HG03108 (cell line): ENCODE results near the gene STAT3.
"Not testable (repeated sequence)": the region's sequence is repeated elsewhere in the genome, so short reads cannot be mapped to it uniquely, and the experiment has no call there.

Experiments
- ATAC-seq: cut with Tn5 transposase; IDR thresholded peaks from one replicate; pipeline ENCODE4 v1.9.1; 2021; ENCODE audit warnings: moderate library complexity; ENCODE audit not compliant: unreplicated experiment

The STAT3 gene

DNA sequence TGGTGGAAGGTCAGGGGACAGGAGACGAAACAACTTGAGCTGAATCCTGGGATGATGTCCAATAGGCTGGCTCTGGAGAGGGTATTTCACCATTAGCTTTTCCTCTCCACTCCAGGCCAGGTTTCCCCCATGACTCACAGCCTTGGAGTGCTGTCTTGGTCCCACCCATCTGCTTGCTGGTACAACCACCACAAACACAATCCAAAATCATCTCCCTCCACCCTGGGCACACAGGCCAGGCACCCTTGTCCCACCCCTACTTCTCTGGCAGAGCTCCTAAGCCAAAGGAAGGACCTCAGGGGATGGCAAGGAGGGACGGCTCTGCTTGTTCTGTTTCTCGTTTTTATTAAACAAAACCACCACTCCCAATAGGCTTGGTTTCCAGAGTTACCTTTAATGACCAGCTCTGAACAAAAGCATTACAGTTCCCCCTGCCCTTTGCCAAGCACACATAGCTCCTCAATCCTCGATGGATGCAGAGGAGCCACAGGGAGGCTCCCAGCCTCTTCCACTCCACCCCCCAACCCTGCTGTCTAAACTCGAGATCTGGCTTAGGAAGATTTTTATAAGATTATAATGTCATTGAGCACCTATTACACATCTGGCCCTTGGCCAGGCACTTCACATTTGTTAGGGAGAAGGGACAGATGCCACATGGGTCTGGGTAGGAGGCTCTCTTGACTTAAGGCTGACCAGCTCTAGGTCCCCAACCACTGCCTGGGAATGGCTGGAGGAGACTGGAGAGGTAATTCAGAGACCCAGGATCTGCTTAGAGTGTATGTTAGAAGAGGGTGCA, 21.5 kb upstream of the STAT3 start:
- ATAC-seq: no peak

DNA sequence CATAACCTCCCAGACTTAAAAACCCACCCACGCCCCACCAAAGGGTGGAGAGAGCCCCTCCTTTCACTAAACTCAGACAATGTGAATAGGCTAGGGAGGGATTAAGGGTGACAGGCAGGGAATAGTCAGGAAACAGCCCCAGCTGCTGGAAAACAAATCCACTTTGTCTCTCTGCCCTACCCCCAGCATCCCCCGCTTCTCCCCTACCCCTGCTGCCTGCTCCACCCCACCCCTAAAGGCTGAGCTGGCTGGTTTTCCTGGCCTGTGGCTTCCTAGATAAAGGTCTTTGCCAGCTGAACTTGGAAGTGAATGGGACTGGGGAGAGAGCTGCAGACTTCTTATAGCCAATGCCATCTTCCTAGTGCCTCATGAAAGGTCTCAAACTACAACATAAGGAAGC, 19.8 kb upstream of the STAT3 start:
- ATAC-seq: no peak

DNA sequence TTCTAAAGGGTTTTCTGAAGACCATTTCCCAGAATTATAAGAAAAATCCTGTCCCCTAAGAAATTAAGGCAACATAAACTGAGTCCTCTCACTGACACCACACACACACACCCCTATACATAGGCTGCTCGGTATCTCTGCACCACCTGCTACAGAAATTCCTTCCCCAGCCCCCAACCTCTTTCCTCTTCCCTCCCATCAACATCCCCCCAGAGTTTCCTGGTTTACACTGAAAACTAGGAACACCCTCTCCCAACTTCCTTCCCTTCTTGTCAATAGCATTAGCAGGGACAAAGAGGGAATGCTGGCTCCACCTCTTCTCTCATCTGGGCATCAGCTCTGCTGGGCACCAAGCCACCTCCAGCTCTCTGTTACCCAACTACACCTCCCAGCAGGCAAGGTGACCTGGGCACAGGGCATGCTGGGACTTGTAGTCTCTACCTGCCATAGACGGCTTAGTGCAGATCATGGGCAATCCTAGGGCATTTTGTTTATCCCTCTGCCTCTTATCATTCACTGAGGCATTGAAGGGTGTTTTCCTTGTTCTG, 19.1 kb upstream of the STAT3 start:
- no peak for ATAC-seq

DNA sequence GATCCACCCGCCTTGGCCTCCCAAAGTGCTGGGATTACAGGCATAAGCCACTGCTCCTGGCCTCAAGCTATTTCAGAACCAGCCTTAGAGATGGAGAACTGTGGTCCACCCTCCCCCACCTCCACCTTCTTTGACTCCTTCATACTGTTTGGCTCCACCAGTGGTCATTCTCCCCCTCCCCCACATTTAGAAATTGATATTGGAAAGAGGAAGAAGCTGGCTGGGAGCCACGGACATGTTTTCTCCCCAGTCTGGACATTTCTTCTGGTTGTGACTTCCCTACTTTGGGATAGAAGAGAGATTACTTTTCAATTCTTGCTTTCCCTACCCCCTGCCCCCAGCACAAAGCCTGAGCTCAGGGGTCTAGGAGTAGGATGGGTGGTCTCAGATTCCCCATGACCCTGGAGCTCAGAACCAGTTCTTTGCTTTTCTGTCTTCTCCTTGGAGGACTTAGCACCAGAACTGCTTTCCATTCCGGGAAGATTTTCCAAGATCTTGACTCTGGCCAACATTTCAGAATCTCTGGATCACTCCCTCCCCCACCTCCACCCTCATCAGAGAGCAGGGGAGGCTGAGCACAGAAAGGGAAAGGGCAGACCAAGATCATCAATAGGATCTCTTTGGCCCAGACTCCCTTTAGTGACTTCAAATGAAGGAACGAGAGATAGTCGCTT, 18.5 kb upstream of the STAT3 start:
- no peak for ATAC-seq

DNA sequence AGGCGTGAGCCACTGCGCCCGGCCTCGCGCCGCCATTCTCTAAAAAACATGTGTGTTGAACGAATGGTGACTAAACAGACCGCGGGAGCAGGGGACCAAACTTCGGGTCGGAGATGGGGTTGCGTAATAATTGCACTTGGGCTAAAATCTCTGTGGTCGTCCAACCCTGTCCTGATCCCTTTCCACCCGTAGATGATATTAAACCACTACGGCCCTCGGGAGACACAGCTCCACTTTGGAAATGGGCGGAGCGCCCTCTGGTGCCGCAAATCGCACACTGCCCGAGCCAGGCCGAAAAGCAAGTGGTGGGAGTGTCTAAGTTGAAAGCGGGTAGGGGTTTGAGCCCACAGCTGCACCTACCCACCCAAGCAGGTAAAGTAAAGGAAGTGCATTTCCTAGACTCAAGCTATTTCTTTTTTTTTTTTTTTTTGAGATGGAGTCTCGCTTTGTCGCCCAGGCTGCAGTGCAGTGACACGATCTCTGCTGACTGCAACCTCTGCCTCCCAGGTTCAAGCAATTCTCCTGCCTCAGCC, 17.8 kb upstream of the STAT3 start:
- ATAC-seq: no peak

DNA sequence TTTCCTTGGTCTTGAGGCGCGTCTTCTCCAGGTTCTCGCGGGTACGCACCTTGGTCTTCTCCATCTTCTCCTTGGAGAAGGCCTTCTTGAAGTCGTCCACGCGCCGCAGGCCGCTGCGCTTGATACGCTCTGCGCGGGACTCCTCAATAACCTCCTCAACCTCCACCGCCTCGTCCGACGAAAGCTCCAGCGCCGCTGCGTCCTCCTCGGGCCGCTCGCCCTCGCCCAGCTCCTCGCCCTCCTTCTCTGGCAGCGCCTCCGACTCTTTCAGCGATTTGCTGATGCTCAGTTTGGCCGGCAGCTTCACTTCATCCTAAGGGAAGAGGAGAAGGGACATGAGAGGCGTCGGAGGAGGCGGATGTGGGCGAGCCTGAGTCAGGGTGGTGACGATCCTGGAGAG, 16.8 kb upstream of the STAT3 start:
- no peak for ATAC-seq

DNA sequence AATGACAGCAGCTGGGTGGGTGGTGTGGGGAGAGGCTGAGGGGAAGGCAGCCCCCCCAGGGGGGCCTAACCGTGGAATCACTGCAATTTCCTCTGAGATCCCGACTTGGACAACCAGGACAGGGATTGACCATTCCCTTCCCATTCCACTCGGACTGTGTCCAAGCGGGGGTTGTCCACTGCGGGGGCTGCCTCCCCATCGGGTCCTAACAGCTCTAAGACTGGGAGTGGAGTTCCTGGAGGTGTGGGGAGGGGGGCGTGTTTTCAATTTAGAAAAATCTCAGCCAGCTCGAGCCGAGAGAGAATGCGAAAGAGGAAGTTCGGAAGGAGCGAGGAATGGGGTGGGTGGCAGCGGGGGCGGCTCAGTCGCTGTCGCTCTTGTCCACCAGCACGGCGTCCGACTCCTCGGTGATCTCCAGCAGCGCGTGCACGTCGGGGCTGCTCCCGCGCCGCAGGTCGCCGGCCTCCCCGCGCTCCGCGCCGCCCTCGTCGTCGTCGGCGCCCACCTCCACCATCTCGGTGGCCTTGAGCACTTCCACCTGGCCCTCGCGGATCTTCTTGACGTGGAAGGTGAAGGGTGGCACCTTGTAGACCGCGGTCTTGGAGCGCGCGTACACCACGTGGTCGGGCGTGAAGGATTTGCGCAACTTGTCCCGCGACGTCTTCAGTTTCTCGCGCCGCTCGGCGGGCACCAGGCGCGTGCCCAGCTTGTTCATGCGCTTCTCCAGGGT, 16.2 kb upstream of the STAT3 start:
- no peak for ATAC-seq

DNA sequence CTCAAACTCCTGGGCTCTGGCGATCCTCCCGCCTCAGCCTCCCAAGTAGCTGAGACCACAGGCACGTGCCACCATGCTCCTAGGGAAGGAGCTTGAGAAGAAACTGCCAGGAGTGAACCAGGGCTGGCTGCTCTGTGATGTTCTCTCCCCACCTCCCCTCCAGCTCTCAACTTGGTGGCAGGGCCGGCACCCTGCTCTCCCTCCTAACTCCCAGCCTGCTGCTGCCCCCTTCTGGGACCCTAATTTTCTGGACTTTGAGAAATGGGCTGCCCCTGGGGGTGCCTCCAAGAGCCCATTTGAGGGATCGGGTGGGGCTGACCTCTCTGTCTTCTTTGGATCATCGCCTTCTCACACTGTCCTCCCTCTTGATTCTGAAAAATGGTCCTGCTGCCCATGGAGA, 14.9 kb upstream of the STAT3 start:
- ATAC-seq: no peak

DNA sequence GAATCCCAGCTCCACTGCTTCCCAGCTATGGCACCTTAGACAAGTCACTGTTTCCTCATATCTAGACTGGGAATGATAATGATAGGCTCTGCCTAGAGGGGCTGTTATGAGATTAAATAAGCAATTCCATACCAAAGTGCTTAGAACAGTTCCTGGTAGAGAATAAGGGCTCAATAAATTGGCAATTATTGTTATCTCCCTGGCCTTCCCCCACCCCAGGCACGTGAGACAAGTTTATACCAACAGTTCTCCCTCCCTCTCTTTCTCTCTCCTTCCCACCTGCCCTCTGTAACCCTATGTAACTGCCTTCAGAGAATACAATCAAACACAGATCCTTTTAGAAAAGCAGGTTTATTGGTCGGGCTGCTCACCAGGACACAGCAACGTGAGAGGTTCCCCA, 13.9 kb upstream of the STAT3 start:
- ATAC-seq: no peak

DNA sequence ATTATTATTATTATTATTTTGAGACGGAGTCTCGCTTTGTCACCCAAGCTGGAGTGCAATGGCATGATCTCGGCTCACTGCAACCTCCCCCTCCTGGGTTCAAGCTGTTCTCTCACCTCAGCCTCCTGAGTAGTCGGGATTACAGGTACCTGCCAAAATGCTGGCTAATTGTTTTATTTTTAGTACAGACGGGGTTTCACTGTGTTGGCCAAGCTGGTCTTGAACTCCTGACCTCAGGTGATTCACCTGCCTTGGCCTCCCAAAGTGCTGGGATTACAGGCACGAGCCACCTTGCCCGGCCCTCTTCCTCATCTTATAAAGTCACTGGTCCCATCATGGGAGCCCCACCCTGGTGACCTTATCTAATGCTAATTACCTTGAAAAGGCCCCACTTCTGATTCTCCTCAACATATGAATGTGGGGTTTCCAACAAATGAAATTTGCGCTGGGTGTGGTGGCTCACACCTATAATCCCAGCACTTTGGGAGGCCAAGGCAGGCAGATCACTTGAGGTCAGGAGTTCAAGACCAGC, 12.7 kb upstream of the STAT3 start:
- not testable (repeated sequence) for ATAC-seq

DNA sequence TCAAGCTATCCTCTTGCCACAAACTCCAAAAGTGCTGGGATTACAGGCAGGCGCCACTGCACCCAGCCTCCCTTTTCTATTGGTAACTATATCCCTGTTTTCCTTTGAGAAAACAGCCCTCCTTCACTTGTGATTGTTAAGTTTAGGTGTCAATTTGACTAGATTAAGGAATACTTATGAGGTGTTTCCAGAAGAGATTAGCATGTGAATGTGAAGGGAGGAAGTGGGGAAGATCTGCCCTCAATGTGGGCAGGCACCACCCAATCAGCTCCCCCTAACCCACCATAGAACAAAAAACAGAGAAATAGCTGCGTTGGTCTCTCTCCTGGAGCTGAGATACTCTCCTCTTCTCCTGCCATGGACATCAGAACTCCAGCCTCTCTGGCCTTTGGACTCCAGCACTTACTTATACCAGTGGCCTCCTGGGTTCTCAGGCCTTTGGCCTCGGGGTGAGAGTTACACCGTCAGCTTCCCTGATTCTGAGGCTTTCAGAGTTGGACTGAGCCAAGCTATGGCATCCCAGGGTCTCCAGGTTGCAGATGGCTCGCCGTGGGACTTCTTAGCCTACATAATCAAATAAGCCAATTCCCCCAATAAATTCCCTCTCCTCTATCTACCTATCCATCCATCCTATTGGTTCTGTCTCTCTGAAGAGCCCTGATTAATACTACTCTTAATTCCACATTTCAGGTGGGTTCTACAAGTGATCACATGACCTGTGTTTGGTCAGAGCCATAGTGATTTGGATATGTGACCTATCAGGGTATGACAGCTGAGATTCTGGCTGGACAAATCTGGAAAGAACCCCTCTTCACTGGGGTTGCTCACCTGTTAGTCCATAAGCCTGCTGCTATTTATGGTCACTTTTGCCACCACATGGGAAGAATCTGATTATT, 12.0 kb upstream of the STAT3 start:
- ATAC-seq: no peak

DNA sequence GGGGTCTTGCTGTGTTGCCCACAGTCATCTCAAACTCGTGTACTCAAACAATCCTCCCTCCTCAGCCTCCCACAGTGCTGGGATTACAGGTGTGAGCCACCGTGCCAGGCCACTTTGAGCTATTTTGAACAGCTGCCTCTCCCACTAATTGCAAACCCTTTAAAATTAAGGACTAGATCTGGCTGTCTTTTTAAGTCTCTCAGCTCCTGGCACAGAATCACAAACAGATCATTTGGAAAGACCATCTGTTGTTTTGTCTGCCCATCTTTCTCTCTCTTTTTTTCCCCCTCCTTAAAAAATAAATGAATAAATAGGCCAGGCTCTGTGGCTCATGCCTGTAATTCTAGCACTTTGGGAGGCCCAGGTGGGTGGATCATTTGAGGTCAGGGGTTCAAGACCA, 10.9 kb upstream of the STAT3 start:
- no peak for ATAC-seq

DNA sequence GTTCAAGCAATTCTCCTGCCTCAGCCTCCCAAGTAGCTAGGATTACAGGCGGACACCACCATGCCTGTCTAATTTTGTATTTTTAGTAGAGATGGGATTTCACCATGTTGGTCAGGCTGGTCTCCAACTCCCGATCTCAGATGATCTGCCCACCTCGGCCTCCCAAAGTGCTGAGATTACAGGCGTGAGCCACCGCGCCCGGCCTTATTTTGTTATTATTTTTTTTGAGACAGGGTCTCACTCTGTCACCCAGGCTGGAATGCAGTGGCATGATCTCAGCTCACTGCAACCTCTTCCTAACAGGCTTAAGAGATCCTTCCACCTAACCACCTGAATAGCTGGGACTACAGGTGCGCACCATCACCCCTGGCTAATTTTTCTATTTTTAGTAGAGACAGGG, 7.4 kb upstream of the STAT3 start:
- ATAC-seq: not testable (repeated sequence)

DNA sequence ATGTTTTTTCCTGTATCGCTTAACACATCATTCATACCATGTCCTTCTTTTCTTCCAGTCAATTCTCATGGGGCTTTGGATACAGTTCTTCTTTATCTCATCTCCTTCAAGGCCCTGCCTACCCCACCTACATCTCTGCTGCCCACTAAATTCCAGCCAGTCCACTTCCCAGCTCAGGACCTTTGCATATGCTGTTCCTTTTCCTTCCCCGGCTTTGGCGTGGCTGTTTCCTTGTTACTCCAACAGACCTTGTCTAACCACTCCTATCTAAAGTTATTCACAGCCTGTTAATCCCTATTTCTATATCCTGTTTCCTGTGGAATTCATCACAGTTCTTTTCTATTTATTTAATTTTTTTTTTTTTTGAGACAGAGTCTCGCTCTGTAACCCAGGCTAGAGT, 6.6 kb upstream of the STAT3 start:
- no peak for ATAC-seq

DNA sequence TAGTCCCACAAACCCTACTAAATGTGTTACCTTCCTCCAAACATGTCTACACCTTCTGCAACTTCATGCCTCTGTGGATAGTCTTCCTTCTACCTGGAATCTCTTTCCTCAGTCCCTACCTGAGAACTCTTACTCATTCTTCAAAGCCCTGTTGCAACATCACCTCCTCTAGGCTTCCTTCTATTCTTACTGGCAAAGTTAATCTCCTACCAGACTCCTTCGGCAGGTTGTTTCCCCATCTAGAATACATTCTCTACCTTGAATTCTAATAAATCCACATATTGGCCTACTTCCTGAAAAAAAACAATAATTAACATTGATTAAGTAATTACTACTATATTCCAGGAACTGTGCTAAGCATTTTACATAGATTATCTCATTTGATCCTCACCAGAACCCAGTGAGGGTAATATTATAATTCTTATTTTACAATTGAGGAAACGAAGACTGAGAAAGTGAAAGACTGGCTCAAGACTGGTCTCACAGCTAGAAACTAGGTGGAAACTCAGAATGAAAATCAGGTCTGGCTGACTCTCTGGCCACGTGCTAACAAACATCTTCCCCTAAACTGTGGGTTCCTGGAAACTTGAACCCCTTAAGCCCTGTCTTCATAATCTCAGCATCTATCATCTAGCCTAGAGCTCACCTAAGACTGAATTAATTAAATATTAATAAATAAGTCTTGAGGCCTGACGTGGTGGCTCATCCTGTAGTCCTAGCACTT, 4.6 kb upstream of the STAT3 start:
- no peak for ATAC-seq

DNA sequence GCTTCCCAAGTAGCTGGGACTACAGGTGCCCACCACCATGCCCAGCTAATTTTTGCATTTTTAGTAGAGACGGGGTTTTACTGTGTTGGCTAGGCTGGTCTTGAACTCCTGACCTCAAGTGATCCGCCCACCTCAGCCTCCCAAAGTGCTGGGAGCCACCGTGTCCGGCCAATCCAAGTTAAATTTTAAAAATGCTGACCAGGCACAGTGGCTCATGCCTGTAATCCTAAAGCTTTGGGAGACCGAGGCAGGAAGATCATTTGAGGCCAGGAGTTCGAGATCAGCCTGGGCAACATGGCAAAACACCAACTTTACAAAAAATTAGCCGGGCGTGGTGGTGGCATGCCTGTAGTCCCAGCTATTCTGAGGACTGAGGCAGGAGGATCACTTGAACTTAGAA, 3.2 kb upstream of the STAT3 start:
- ATAC-seq: not testable (repeated sequence)

DNA sequence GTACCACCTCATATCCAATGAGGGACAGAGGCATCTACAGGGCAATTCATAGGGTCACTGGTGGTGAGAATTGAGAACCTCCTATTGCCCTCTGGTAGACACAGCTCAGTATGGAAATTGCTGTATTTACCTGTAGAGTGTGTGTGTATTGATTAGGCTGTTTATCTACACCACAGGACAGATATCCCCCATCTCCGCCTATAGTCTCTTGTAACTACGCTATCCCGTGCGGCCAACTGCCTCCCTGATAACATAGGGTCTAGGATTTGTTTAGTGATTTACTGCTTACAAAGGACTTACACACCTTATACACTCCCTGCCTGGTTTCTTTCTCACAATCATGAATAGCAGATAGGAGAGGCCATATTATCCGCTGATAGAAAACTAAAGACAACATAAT, 1.7 kb upstream of the STAT3 start:
- no peak for ATAC-seq

DNA sequence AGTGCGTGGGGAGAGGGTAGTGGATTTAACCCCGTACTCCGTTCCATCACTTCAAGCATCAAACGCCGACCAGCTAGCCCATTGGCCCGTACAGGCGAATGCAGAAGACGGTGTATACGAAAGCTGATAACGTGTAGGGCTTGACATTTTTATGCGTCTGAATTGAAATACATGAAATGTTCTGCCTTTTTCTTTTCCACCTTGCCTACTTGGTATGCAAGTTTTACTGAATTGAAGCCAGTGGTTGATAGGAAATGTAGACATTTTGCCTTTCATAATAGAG, 834 bp upstream of the STAT3 start:
- ATAC-seq: peak; percentile 13

DNA sequence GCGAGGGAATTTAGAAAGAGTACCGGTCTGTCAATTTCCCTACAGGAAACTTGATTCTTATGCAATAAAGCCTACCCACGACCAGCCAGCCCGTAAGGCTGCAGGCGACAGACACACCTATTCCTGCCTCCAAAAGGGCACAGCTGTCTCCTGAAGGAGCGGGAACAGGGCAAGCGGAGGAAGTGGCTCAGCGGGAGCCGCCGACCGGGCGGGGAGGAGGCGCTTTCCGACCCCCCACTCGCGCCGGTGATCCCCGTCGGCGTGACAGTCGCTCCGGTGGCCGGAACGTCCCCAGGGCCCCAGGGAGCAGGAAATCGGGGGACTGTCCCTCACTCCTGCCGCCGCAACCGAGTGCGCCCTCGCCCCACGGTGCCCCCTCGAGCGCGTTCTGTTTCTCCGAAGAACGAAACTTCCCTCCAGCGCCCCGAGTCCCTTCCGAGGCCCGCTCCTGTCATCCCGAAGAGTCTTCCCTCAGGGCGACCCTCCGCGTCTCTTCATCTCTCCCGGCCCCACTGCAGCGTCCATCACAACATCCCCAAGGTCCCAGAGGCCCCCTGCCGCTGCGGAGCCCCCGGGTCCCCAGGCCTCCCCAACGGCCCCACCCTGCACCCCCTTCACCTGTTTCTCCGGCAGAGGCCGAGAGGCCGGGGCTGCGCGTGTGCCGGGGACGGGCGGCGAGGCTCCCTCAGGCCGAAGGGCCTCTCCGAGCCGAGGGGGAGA, 421 bp downstream of the STAT3 start:
- ATAC-seq: no peak
